Spinal cord (tissue), 10 donors: ENCODE measurements around the gene OR4M1. TPM values are rescaled to one million over a fixed set of nuclear protein-coding genes. Genes with fewer than 3 reads are reported as not detected.
"Not testable (repeated sequence)": the region's sequence is repeated elsewhere in the genome, so short reads cannot be mapped to it uniquely, and the experiment has no call there.

ENCODE experiments used
- DNase-seq, 6 donors: peaks; one replicate each; pipeline versions ENCODE4 v3.0.0 to v3.0.0-alpha.2; 2013 to 2015; ENCODE audit warnings: low spot score in 6 of 6, low read depth in 4 of 6
- H3K27ac ChIP-seq: one replicate; pipeline ENCODE4 v1.5.1; 2013; ENCODE audit warnings: low read depth, low read length, control low read depth
- H3K27me3 ChIP-seq: one replicate; pipeline ENCODE4 v1.6.1; 2013; ENCODE audit warnings: low read length; ENCODE audit not compliant: control insufficient read depth, insufficient read depth
- H3K36me3 ChIP-seq: one replicate; pipeline ENCODE4 v1.6.1; 2013; ENCODE audit warnings: low read length; ENCODE audit not compliant: control insufficient read depth, insufficient read depth
- H3K4me1 ChIP-seq: one replicate; pipeline ENCODE4 v1.6.1; 2013; ENCODE audit warnings: low read length; ENCODE audit not compliant: control insufficient read depth, insufficient read depth
- H3K4me3 ChIP-seq: one replicate; pipeline ENCODE4 v1.5.1; 2013; ENCODE audit warnings: low read depth, low read length, control low read depth
- H3K9me3 ChIP-seq: one replicate; pipeline ENCODE4 v1.6.1; 2013; ENCODE audit warnings: low read length; ENCODE audit not compliant: control insufficient read depth, insufficient read depth
- WGBS: methylation state at CpG from one replicate; pipeline ENCODE4 v1.1.5; 2013; ENCODE audit warnings: missing lambda C conversion rate; ENCODE audit not compliant: insufficient coverage; 5-methylcytosine and 5-hydroxymethylcytosine counted together
- polyA plus RNA-seq, 2 donors: library from polyadenylated mRNA; unstranded; fragments of 120-200 nt; gene quantifications; one replicate each; pipeline ENCODE4 v1.2.1, GENCODE V29; 2013; ENCODE audit not compliant: insufficient read length in 2 of 2
- total RNA-seq, 2 donors: library from RNA; depleted of rRNA in 1 of 2; stranded (reverse); fragments of 120-200 nt in 1 of 2; fragments of >200 nt in 1 of 2; gene quantifications; one replicate each; pipeline versions ENCODE4 v1.2.3 to v1.2.4, GENCODE V29; 2013 to 2014
- donor health status: healthy.

Gene OR4M1
- total and polyA plus RNA-seq, 4 donors, result not detected

GRCh38 chr14:19775587-19775986 lies 2.3 kb downstream of the OR4M1 start:
- no peaks in the 10 kb centered on the region for H3K4me1 ChIP-seq
- H3K27me3 ChIP-seq, result no peaks in the 10 kb centered on the region
- H3K9me3 ChIP-seq, result peaks cover 27% of the 10 kb centered on the region
- WGBS, result no CpG with 5 or more reads among the region's 1 CpG
- no peaks in the 10 kb centered on the region for H3K36me3 ChIP-seq
- H3K27ac ChIP-seq, result no peak overlapping the region
- no peak overlapping the region for H3K4me3 ChIP-seq
- DNase-seq, result no peak

- not testable (repeated sequence) for H3K4me1 ChIP-seq, DNase-seq, H3K4me3 ChIP-seq, H3K9me3 ChIP-seq, H3K36me3 ChIP-seq, H3K27ac ChIP-seq, H3K27me3 ChIP-seq
- WGBS, result 81% methylated on average over 9 of the region's 16 CpGs
Measured at GRCh38 chr14:19785848-19786247, 12.5 kb downstream of the OR4M1 start.

GRCh38 chr14:19787318-19787717 lies 14.0 kb downstream of the OR4M1 start:
- not testable (repeated sequence) for H3K36me3 ChIP-seq, H3K27me3 ChIP-seq, DNase-seq, H3K4me1 ChIP-seq, H3K4me3 ChIP-seq, H3K27ac ChIP-seq, H3K9me3 ChIP-seq
- WGBS, result no CpG with 5 or more reads among the region's 6 CpGs

GRCh38 chr14:19788150-19788549 lies 14.8 kb downstream of the OR4M1 start:
- H3K4me3 ChIP-seq, result not testable (repeated sequence)

GRCh38 chr14:19796520-19797108 lies 23.3 kb downstream of the OR4M1 start:
- DNase-seq, H3K27ac ChIP-seq, H3K36me3 ChIP-seq, H3K4me1 ChIP-seq, H3K4me3 ChIP-seq, H3K27me3 ChIP-seq: not testable (repeated sequence)
- WGBS, result 71% methylated on average over 5 of the region's 10 CpGs
- H3K9me3 ChIP-seq, result peaks cover 17% of the 10 kb centered on the region

More at GRCh38 chr14:19788150-19788549, 14.8 kb downstream of the OR4M1 start:
- DNase-seq, H3K27me3 ChIP-seq, H3K36me3 ChIP-seq, H3K9me3 ChIP-seq, H3K27ac ChIP-seq, H3K4me1 ChIP-seq: not testable (repeated sequence)
- WGBS, result 60% methylated on average over 7 of the region's 7 CpGs

- no peak for DNase-seq
- no peak overlapping the region for H3K27ac ChIP-seq
- no peaks in the 10 kb centered on the region for H3K4me1 ChIP-seq
- H3K4me3 ChIP-seq, result no peak overlapping the region
- no peaks in the 10 kb centered on the region for H3K27me3 ChIP-seq
- H3K36me3 ChIP-seq, result no peaks in the 10 kb centered on the region
- peaks cover 14% of the 10 kb centered on the region for H3K9me3 ChIP-seq
- 71% methylated on average over 4 of the region's 5 CpGs for WGBS
Measured at GRCh38 chr14:19799880-19800279, 26.6 kb downstream of the OR4M1 start.

GRCh38 chr14:19800282-19801117 lies 27.2 kb downstream of the OR4M1 start:
- H3K36me3 ChIP-seq, result no peaks in the 10 kb centered on the region
- 76% methylated on average over 14 of the region's 17 CpGs for WGBS
- no peaks in the 10 kb centered on the region for H3K27me3 ChIP-seq
- H3K4me3 ChIP-seq, result no peak overlapping the region
- peaks cover 14% of the 10 kb centered on the region for H3K9me3 ChIP-seq
- no peak overlapping the region for H3K27ac ChIP-seq
- no peaks in the 10 kb centered on the region for H3K4me1 ChIP-seq
- DNase-seq, result no peak

- Histone ChIP-seq H3K4me1 (no peaks in the 10 kb centered on the region), H3K4me3 (no peak overlapping the region)
- DNase-seq, result no peak
Measured at GRCh38 chr14:19801118-19801464, 27.8 kb downstream of the OR4M1 start.

GRCh38 chr14:19803470-19803869 lies 30.2 kb downstream of the OR4M1 start, which contains the start of gene OR4N2:
Gene OR4N2, plus strand, starts transcription at chr14:19803770. Its CDS starts 23,679 bp downstream, at chr14:19827449.
- no CpG with 5 or more reads among the region's 1 CpG for whole genome bisulfite sequencing
- not testable (repeated sequence) for H3K27ac ChIP-seq, H3K36me3 ChIP-seq, H3K4me3 ChIP-seq, H3K27me3 ChIP-seq, H3K4me1 ChIP-seq, DNase-seq
- H3K9me3 ChIP-seq, result peaks cover 16% of the 10 kb centered on the region

More at GRCh38 chr14:19801118-19801464, 27.8 kb downstream of the OR4M1 start:
- 64% methylated on average over 8 of the region's 13 CpGs for WGBS
- no peaks in the 10 kb centered on the region for H3K27me3 ChIP-seq
- no peak overlapping the region for H3K27ac ChIP-seq
- no peaks in the 10 kb centered on the region for H3K36me3 ChIP-seq
- H3K9me3 ChIP-seq, result peaks cover 15% of the 10 kb centered on the region
